ENCODE data around the gene PNLDC1.

DNA sequence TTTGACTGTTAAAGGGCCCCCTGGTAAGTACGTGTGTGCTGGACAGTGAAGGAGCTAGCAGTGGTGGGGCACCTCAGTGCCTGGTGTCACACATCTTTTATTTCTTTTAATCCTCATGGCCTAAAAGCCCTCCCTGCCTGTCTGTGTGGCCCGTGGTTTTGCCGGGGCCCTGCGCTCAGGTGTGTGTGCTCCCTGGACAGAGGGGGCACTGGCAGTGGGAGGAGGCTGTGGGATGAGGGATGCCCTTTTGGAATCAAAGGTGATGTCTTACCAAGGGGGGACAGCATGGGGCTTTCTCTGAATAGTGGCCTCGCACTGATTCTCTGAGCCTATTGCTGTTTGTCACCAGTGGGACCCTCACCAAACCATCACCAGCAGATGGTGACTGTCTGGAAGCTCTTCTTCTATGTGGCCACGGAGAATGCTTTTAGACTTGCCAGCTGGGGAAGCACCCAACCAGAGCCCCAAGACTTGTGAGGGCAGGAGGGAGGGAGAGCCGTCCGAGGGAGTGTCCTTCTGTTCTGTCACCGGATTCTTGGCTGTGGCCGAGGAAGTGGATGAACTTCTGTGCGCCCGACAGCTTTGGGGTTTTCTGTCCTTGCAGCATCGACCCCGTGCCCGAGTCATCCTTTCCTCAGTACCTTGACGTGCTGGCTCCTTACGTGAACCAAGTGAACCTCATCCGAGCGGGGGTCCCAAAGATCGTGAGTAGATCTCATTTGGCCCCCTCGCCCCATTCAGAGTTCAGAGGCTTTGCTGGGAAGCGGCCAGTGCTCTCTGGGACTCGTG lies 18.1 kb downstream of the PNLDC1 start:
- TF ChIP-seq, protein P1, sequence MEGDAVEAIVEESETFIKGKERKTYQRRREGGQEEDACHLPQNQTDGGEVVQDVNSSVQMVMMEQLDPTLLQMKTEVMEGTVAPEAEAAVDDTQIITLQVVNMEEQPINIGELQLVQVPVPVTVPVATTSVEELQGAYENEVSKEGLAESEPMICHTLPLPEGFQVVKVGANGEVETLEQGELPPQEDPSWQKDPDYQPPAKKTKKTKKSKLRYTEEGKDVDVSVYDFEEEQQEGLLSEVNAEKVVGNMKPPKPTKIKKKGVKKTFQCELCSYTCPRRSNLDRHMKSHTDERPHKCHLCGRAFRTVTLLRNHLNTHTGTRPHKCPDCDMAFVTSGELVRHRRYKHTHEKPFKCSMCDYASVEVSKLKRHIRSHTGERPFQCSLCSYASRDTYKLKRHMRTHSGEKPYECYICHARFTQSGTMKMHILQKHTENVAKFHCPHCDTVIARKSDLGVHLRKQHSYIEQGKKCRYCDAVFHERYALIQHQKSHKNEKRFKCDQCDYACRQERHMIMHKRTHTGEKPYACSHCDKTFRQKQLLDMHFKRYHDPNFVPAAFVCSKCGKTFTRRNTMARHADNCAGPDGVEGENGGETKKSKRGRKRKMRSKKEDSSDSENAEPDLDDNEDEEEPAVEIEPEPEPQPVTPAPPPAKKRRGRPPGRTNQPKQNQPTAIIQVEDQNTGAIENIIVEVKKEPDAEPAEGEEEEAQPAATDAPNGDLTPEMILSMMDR (IDR thresholded peaks at IDR 0.05) = no peak
- TF ChIP-seq POLR2AphosphoS5 (IDR thresholded peaks at IDR 0.05; ENCODE audit: insufficient read depth in 1 of 2, low read depth in 1 of 2) = no peak

Measured in vagina (tissue), 2 donors.